ENCODE measurements around the gene IL22RA2. TPM values are rescaled to one million over a fixed set of nuclear protein-coding genes. Genes with fewer than 3 reads are reported as not detected.

The IL22RA2 gene
- total RNA-seq, 1 experiment from 2014 or later: not detected

DNA sequence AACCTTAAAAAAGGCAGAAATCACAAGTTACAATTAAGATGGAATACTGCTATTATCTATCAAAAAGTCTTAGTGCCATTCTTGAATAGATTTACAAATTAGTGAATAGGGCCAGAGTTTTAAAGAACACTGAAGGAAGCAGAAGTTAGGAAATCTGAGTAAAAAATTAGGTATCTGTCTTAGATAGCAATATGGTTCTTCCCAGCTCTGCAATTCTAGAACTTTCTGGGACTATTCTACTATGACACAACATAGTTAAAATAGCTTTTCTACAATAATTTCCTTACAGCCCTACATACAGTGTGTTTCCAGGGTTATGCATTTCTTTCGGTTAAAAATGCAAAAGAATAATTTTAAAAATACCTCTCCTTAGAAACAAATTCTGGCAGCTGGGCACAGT lies 27.6 kb upstream of the IL22RA2 start:
- Mint-ChIP-seq H3K9me3 (no peaks in the 10 kb centered on the region; a peak in 1 of 5 replicates), H3K4me1 (no peaks in the 10 kb centered on the region), H3K36me3 (ENCODE audit: insufficient read depth in 1 of 3, low read depth in 3 of 3) (peaks cover 47 to 67% (median 55%) of the 10 kb centered on the region in 3 experiments), H3K27ac (no peak overlapping the region), H3K27me3 (ENCODE audit: low read depth) (no peaks in the 10 kb centered on the region), H3K4me3 (no peak overlapping the region)
- H3K79me1 ChIP-seq (ENCODE audit: insufficient read depth, low read depth, low read length, poor library complexity, severe bottlenecking): no peaks in the 10 kb centered on the region
- no peak overlapping the region for H2BK120ac ChIP-seq (ENCODE audit: low read depth, low read length, poor library complexity, severe bottlenecking)
- H4K91ac ChIP-seq (ENCODE audit: insufficient read length, low read depth, low read length): no peak overlapping the region
- H4K20me1 ChIP-seq (ENCODE audit: control insufficient read depth, insufficient read depth, insufficient read length): no peaks in the 10 kb centered on the region
- no peaks in the 10 kb centered on the region for H3K23me2 ChIP-seq (ENCODE audit: insufficient read length, low read depth, low read length, poor library complexity, severe bottlenecking)
- H3K4me2 ChIP-seq (ENCODE audit: insufficient read depth, insufficient read length, low read length): no peak overlapping the region
- no peak overlapping the region for H3K18ac ChIP-seq (ENCODE audit: insufficient read length, low read depth, low read length)
- H3K4me1 ChIP-seq (ENCODE audit: insufficient read depth, low read length): no peaks in the 10 kb centered on the region
- H3K14ac ChIP-seq (ENCODE audit: insufficient read depth, low read length): no peak overlapping the region
- H3K27me3 ChIP-seq (ENCODE audit: insufficient read depth, low read length): no peaks in the 10 kb centered on the region
- no peak overlapping the region for H3K9ac ChIP-seq (ENCODE audit: extremely low read depth, insufficient read length, low read length)
- no peak for TF ChIP-seq CTCF (conservative IDR thresholded peaks at IDR 0.05)
- H3K27ac ChIP-seq (ENCODE audit: insufficient read length, low read depth, low read length): no peak overlapping the region
- H2AFZ ChIP-seq (ENCODE audit: low read length): no peak overlapping the region
- no peak overlapping the region for H2BK12ac ChIP-seq (ENCODE audit: insufficient read length, low read depth, low read length)
- no peak overlapping the region for H2AK5ac ChIP-seq (ENCODE audit: insufficient read length, low read length)
- no peak overlapping the region for H2BK15ac ChIP-seq (ENCODE audit: low read depth, low read length)
- H3K4ac ChIP-seq (ENCODE audit: low read depth, low read length): no peak overlapping the region
- WGBS (ENCODE audit: extremely low coverage, insufficient read length, low lambda C conversion rate): no CpG with 5 or more reads among the region's 1 CpG
- H3K79me2 ChIP-seq (ENCODE audit: insufficient read depth, low read length): no peaks in the 10 kb centered on the region
- H3T11ph ChIP-seq (ENCODE audit: low read length): no peak overlapping the region
- H3K9me3 ChIP-seq (ENCODE audit: control insufficient read depth, low read depth, low read length): no peaks in the 10 kb centered on the region
- no peak overlapping the region for H4K8ac ChIP-seq (replicated peaks; ENCODE audit: insufficient read length, low read depth, low read length)
- DNase-seq: no peak
- H2BK20ac ChIP-seq (ENCODE audit: low read depth, low read length, poor library complexity, severe bottlenecking): no peak overlapping the region
- H3K56ac ChIP-seq (ENCODE audit: insufficient read length, low read depth, low read length): no peak overlapping the region
- H2BK5ac ChIP-seq (ENCODE audit: insufficient read length, low read length): no peak overlapping the region
- no peak overlapping the region for H3K23ac ChIP-seq (ENCODE audit: insufficient read length, low read depth, low read length)
- no peak overlapping the region for H4K5ac ChIP-seq (ENCODE audit: insufficient read length, low read depth, low read length)
